Activated T-helper 1 cell treated with anti-CD3 and anti-CD28 coated beads, Interleukin-12 subunit alpha, Interleukin-12 subunit beta, Interleukin-2, Interleukin-4 antibody, amounts not matched to agents 30 ng/mL and 10 ng/mL and 1 ng/mL, durations not matched to agents 14 hours and 24 hours and 36 hours (primary cell): ENCODE data around the gene HOXA13. TPM values are rescaled to one million over a fixed set of nuclear protein-coding genes. Genes with fewer than 3 reads are reported as not detected.

Source experiments
- DNase-seq: peaks from one replicate; pipeline ENCODE4 v3.0.0; 2021; ENCODE audit warnings: low spot score
- H3K27ac Mint-ChIP-seq: one replicate; pipeline ENCODE4 v1.8.0; 2021; ENCODE audit warnings: mild to moderate bottlenecking, mixed read lengths
- H3K27me3 Mint-ChIP-seq: one replicate; pipeline ENCODE4 v1.8.0; 2022; ENCODE audit warnings: mild to moderate bottlenecking, moderate library complexity, mixed read lengths; ENCODE audit not compliant: insufficient read depth
- H3K36me3 Mint-ChIP-seq: one replicate; pipeline ENCODE4 v1.8.0; 2021; ENCODE audit warnings: low read depth, mixed read lengths
- H3K4me1 Mint-ChIP-seq: one replicate; pipeline ENCODE4 v1.8.0; 2021; ENCODE audit warnings: low read depth, mixed read lengths
- H3K4me3 Mint-ChIP-seq: one replicate; pipeline ENCODE4 v1.8.0; 2021; ENCODE audit warnings: mild to moderate bottlenecking, moderate library complexity, mixed read lengths
- H3K9me3 Mint-ChIP-seq: one replicate; pipeline ENCODE4 v1.8.0; 2021; ENCODE audit warnings: mixed read lengths
- intact Hi-C: fragments of 100-400 bp; cut with micrococcal nuclease; formaldehyde crosslinking; loops from one replicate; pipeline ENCODE4 v1.15.1; 2024
- total RNA-seq: library from RNA; stranded (reverse); gene quantifications from 2 replicates; pipeline ENCODE4 v1.2.3, GENCODE V29; 2022

HOXA13 gene
- total RNA-seq, 1 donor from 2014 or later: not detected

DNA sequence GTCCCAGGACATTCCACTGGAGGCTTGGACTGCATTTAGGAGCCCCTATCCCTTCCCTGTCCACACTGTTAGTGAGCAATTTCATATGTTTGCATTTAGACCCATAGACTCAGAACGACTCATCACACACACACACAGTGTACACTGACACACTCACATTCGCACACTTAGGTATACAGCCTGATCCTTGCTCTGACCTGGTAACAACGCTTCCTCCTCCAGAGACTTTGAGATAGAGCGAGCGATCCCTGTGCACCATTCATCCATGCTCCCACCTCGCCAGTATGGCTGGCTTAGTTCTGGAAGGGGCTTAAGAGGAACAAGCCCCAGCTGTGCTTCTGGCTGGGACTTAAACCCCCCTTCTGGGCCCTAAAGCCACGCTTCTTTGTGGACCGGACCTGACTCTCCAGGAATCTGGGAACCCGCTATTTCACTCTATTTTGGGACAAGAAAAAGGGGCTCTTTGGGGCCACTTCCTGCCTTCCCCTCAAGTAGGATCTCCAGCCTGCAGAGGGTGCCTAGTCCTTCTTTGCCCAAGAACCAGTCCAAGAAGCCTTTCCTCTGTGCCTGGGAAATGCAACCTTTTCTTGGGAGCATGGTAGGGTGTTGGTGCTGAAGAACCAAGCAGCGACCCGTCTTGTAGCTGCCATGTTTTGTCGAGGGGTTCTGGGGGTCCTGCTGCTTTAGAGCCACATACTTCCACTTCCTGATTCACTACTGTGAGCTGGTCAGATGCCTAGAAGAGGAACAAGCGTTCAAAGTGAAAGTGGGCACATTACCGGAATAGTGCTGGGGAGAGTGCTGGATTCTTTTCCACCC lies 1.1 kb upstream of the HOXA13 start:
- H3K36me3 Mint-ChIP-seq: no peaks in the 10 kb centered on the region
- intact Hi-C loops: loop anchor here (2.0 to 10.0 kb wide), 3 partner anchors 50 to 1754 kb away; partner anchors contain the start of genes HOXA1 and TRIL
- H3K4me1 Mint-ChIP-seq: no peaks in the 10 kb centered on the region
- no peak overlapping the region for H3K4me3 Mint-ChIP-seq
- peaks cover 82% of the 10 kb centered on the region for H3K27me3 Mint-ChIP-seq
- no peak for DNase-seq
- H3K9me3 Mint-ChIP-seq: no peaks in the 10 kb centered on the region
- peak overlapping the region; percentile 58 for H3K27ac Mint-ChIP-seq

DNA sequence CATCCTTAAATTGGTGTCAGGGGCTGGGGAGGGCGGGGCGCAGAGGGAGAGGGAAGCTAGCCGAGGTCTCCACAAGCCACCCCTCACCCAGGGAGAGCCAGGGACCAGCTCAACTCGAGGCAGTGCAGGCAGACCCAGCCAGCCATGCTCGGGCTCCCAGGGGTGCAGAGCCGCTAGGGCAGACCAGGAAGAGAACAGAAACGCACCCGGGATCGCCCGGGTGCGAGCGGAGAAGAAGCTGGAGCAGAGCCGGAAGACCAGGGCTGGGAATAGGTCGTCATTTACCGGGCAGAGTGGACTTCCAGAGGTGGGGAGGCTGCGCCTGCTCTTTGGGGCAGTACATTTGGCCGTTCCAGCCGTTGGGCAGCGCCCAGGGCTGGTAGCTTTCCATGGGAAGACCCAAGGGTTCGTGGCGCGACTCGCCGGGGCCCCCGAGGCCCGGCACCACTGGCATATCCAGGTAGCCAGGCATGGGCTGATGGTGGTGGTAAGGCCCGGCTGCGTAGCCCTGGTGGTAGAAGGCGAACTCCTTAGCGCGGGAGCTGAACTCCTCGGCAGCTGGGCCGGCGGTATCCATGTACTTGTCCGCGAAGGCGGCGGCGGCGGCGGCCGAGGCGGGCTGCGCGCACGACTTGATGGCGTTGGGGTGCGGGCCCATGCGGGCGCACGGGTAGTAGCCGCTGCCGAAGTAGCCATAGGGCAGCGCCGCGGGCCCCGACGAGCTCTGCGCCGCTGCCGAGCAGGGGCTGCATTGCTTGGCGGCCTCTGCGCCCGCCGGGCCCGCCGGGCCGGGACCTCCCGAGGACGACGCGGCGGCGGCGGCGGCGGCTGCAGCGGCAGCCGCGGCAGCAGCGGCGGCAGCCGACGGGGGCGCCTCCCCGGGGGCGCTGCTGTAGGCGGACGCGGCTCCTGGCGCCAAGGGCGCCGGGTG lies 755 bp downstream of the HOXA13 start:
- no peaks in the 10 kb centered on the region for H3K36me3 Mint-ChIP-seq
- H3K27me3 Mint-ChIP-seq: peaks cover 83% of the 10 kb centered on the region
- no peaks in the 10 kb centered on the region for H3K4me1 Mint-ChIP-seq
- DNase-seq: no peak
- intact Hi-C loops: loop anchor here (2.0 to 10.0 kb wide), 6 partner anchors 14 to 1653 kb away; partner anchors contain the start of gene HOXA11
- no peak overlapping the region for H3K4me3 Mint-ChIP-seq
- H3K9me3 Mint-ChIP-seq: no peaks in the 10 kb centered on the region
- peak overlapping the region; percentile 81 for H3K27ac Mint-ChIP-seq

DNA sequence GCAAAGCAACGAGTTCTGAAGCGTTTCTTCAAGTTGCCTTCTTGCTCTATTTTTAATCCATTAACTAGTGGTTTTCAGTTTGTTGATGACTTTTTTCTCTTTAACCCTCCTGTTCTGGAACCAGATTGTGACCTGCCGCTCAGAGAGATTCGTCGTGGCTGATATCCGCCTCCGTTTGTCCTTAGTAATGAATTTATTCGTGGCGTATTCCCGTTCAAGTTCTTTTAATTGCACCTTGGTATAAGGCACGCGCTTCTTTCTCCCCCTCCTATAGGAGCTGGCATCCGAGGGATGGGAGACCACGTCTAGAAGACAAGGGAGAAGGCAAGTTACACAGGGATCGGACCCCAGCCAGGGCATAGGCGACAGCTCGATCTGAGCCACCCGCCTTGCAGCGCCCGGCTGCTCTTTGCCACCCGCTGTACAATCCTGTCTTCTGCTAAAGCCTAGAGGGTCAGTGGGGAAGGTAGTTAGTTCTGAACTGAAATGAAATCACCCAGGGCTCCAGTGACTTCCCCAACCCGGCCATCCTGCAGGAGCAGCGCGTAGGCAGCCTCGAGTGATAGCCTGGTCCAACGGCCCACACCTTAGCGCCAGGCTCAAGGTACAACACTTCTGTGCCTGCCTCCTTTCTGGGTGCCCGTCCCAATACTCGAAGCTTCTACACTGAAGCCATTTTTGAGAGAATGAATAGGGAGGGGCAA lies 1.6 kb downstream of the HOXA13 start:
- intact Hi-C loops: loop anchor here (2.0 to 10.0 kb wide), 6 partner anchors 13 to 1654 kb away; partner anchors contain the start of gene HOXA11
- H3K27me3 Mint-ChIP-seq: peaks cover 84% of the 10 kb centered on the region
- no peaks in the 10 kb centered on the region for H3K36me3 Mint-ChIP-seq
- no peaks in the 10 kb centered on the region for H3K9me3 Mint-ChIP-seq
- H3K27ac Mint-ChIP-seq: peak overlapping the region; percentile 26
- H3K4me1 Mint-ChIP-seq: no peaks in the 10 kb centered on the region
- H3K4me3 Mint-ChIP-seq: no peak overlapping the region
- no peak for DNase-seq

DNA sequence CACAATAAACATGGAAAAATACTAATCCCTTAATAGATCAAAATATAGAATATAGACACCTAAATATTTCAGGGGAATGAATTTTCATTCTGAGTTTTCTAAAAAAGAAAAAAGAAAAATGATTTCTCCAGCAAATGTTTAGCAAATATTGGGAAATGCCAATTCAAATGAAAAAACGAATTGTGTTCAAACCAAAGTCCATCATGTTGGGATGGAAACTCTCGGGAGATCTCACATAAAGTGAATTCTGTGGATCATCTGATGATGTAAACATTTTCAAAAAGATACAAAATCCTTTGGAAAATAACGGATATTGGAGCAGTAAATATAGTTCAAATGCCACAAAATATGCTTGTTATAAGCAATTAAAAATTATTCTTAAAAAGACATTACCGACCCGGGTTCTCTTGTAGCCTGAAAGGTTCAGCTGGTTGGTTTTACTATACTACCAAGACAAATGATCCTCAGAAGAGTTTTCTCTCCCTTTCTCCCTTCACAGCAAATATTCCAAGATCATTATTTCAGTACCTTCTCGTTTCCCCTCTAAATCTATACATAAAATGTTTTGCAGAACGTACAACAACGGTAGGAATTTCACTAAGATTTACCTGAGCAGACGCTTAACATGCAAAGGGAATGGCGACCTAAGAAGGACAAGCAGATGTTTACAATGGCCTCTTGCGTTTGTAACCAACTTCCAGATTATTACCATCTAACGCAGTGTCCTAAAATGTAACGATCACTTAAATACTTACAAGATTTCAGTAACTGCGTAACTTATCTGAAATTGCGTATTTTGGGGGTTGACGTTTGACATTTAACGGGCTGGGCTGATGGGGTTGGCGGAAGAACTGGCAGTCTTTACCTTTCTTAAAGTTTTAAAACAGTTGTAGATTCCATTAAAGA lies 2.5 kb downstream of the HOXA13 start:
- DNase-seq: no peak
- Mint-ChIP-seq H3K36me3 (no peaks in the 10 kb centered on the region), H3K27ac (peak overlapping the region; percentile 2), H3K9me3 (no peaks in the 10 kb centered on the region), H3K4me3 (no peak overlapping the region), H3K27me3 (peaks cover 82% of the 10 kb centered on the region), H3K4me1 (no peaks in the 10 kb centered on the region)
- intact Hi-C loops: loop anchor here (2.0 to 10.0 kb wide), 7 partner anchors 13 to 1655 kb away; partner anchors contain the start of gene HOXA11

DNA sequence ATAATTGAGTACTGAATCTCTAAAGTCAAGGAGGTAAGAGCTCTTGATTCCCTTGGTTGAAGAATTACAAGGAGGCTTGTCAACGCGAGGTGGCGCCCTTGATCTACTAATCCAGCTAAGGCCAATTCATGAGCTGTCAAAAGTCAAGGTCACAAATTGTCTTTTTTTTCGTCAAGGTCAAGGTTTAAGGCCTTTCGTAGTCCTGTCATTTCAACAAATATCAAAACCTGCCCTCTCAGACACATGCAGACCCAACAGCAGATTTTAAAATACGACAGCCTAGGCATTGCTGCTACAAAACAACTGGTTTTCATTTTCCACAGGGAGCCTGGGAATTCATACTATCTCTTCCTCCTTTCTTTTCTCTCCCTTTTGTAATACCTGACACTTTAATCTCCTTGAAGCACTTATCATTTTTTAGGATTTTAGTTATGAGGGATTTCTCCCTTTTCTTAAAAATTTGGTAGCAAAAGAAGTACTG lies 3.6 kb downstream of the HOXA13 start:
- intact Hi-C loops: loop anchor here (1.0 to 10.0 kb wide), 9 partner anchors 380 to 1656 kb away; no protein-coding TSS in a partner anchor
- Mint-ChIP-seq H3K4me1 (no peaks in the 10 kb centered on the region), H3K27ac (no peak overlapping the region), H3K27me3 (peaks cover 80% of the 10 kb centered on the region), H3K9me3 (no peaks in the 10 kb centered on the region), H3K4me3 (no peak overlapping the region), H3K36me3 (no peaks in the 10 kb centered on the region)
- DNase-seq: peak; percentile 59

DNA sequence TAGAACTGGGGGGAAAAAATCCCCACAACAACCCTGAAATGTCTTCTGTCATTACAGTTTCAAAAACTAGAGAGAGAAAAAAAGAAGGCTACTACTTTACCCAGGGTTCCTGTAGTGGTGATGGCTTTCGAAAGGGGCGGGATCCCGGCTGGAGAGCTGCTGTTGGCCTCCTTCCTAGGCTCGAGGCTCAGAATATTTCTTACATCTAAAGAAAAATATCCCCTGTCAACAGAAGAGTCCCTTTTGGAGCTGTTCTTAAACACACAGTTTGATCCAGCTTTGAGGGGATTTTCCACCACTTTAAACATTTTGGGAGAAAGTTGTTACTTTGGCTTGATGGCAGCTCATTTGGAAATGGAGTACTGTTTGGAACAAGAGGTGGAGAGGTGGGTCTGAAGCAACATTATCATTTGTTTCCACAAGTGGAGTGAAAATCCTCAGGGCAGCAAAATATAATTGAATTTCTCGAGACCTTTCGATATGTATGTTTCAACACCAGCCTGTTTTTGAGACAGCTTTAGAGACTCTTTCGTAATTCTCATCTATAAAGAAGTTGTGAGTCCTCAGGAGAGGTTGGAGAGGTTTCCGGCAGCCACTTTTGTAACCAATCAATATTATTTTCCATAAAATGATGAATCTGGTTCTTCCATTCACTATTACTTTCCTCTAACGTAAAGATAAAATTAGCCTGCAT lies 5.1 kb downstream of the HOXA13 start:
- Mint-ChIP-seq H3K9me3 (no peaks in the 10 kb centered on the region), H3K4me3 (no peak overlapping the region), H3K27me3 (peaks cover 84% of the 10 kb centered on the region), H3K27ac (no peak overlapping the region), H3K36me3 (no peaks in the 10 kb centered on the region), H3K4me1 (no peaks in the 10 kb centered on the region)
- intact Hi-C loops: loop anchor here (5.0 to 10.0 kb wide), 3 partner anchors 587 to 1657 kb away; no protein-coding TSS in a partner anchor
- DNase-seq: no peak

DNA sequence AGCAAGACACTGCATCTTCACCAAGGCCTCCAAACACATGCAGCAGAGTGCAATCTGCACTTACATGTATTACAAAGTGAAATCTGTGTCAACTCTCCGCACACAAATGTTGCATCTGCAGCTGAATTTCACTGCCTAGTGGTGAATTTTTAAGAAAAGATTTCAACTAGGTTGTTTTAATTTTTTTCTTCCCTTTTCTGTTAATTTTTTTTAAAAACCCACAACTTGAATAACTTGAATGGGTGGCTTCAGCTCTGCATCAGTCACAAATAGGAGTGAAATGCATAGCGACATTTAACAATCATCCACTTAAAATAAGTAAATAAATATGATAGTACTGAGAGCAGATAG lies 5.9 kb downstream of the HOXA13 start:
- Mint-ChIP-seq H3K4me1 (no peaks in the 10 kb centered on the region), H3K4me3 (no peak overlapping the region)

DNA sequence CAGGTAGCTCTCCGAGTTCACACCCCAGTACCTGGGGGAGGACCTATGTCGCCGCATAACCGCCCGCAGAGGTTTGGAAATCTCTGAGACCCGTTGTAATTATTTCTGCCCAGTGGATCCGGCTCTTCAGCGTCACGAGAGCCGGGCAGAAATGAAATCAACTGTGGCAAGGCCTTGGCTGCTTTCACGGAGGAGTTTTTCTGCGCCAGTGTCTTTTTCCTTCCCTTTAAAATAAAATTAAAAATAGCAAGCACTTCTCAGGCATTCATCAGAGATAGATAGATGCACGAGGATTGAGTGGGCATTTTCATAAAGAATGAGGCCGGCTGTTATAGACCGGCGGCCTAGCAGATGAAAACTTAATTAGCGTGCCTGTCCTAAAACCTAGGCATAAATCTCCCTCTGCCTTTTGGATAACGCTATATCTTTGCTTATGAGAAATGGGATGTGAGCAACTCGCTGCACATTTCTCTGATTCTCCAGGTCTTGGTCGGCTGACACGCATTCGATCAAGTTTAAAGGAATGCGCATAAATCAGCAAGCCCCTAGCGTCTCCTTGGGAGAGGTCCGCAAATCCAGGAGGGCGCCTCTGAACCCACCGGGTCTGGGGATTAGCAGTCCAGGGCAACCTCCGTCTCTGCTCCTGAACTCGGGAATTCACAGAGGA lies 6.4 kb downstream of the HOXA13 start:
- H3K4me3 Mint-ChIP-seq: peak overlapping the region; percentile 26
- H3K9me3 Mint-ChIP-seq: no peaks in the 10 kb centered on the region
- no peak for DNase-seq
- peaks cover 85% of the 10 kb centered on the region for H3K27me3 Mint-ChIP-seq
- no peak overlapping the region for H3K27ac Mint-ChIP-seq
- intact Hi-C loops: loop anchor here (10.0 kb wide), 1 partner anchor 1339 kb away; no protein-coding TSS in a partner anchor
- no peaks in the 10 kb centered on the region for H3K4me1 Mint-ChIP-seq
- H3K36me3 Mint-ChIP-seq: no peaks in the 10 kb centered on the region

More for the DNA sequence above, 5.9 kb downstream of the HOXA13 start:
- no peak overlapping the region for H3K27ac Mint-ChIP-seq
- intact Hi-C loops: loop anchor here (10.0 kb wide), 1 partner anchor 1339 kb away; no protein-coding TSS in a partner anchor
- H3K36me3 Mint-ChIP-seq: no peaks in the 10 kb centered on the region
- H3K9me3 Mint-ChIP-seq: no peaks in the 10 kb centered on the region
- no peak for DNase-seq
- peaks cover 87% of the 10 kb centered on the region for H3K27me3 Mint-ChIP-seq

DNA sequence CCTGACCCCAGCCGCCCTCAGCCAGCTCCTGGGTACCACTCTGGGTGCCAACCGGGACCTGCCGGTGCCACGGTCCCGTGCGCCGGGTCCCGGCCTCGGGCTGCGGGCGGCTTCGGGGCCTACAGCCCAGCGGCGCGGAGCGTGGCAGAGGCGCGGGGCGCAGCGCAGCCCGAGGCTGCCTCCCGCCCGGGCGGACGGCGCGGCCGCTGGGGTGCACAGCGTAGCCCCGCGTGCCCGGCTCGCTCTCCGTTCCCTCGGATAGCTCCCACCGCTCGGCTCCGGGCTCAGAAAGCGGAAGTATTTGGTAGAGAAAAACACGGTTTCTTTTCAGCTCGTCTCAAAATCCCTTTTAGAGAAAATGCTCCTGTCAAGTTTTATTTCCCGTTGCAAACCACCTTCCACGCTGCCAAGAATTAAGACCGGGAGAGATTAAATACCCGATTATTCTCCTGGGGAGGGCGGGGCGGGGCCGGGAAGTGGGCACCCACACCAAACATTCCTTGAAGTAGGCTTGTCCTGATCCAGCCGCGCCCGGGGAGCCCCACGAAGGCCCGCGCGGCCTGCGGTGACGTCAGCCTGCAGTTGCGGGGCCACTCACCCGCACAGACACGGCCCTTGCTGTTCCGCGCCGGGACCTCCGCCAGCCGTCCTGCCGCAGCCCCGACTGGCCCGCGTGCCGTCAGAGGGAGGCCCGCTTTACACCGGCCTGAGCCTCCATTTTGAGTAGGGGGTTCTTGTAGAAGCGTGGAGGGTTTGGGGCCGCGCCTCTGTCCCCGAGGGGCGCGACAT lies 7.2 kb downstream of the HOXA13 start:
- intact Hi-C loops: loop anchor here (10.0 kb wide), 1 partner anchor 1338 kb away; no protein-coding TSS in a partner anchor
- Mint-ChIP-seq H3K27ac (no peak overlapping the region), H3K9me3 (no peaks in the 10 kb centered on the region), H3K36me3 (no peaks in the 10 kb centered on the region), H3K4me3 (no peak overlapping the region), H3K27me3 (peaks cover 85% of the 10 kb centered on the region), H3K4me1 (no peaks in the 10 kb centered on the region)
- DNase-seq: no peak

DNA sequence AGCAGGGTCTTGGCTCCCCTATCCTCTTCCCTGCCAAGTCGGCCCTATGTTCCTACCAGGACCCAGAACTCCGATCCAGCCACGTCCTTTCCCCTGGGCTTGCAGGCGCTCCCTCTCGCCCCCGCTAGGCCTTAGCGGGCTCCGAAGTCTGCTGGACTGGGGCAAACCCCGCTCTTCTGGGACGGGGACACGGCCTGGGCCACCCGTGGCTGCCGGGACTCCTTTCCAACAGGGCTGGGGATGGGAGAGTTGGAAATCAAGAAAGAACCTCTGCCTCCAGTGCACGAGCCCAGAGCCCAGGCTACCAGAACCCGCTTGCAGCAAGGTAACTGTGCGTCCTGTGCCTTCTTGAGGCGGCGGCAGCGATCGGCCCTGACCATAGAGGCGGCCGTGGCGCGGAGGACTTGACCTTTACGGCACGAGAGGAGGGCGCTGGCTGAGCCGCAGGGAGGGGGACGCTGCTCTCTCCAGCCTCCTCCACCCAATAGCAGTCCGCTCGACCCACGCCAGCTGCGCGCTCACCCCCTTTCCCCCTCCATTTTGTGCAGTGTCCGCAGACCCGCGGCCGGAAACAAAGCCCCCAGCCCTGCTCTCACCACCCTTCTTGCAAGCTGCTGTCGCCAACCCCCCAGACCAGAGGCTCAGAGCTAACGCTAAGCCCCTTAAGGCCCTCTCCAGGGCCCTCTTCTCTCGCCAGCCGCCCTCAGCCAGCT lies 7.9 kb downstream of the HOXA13 start:
- intact Hi-C loops: loop anchor here (10.0 kb wide), 1 partner anchor 1337 kb away; no protein-coding TSS in a partner anchor
- DNase-seq: no peak
- Mint-ChIP-seq H3K27ac (no peak overlapping the region), H3K27me3 (peaks cover 85% of the 10 kb centered on the region), H3K36me3 (no peaks in the 10 kb centered on the region), H3K4me3 (no peak overlapping the region), H3K4me1 (no peaks in the 10 kb centered on the region), H3K9me3 (no peaks in the 10 kb centered on the region)
